HG03457 (cell line): ENCODE data around the gene FRYL.
A peak's percentile ranks its signal among the peaks of the same experiment; 100 is the strongest.

Experiments used
- ATAC-seq: cut with Tn5 transposase; IDR thresholded peaks from one replicate; pipeline ENCODE4 v1.9.1; 2021; ENCODE audit warnings: moderate number of reproducible peaks; ENCODE audit not compliant: unreplicated experiment

FRYL gene

GRCh38 chr4:48499551-48500066 is 280.5 kb downstream of the FRYL start:
- ATAC-seq, result peak; percentile 71

GRCh38 chr4:48498895-48499294 is 281.2 kb downstream of the FRYL start:
- ATAC-seq, result no peak

GRCh38 chr4:48495941-48496340 is 284.1 kb downstream of the FRYL start:
- no peak for ATAC-seq

GRCh38 chr4:48493452-48494100 is 286.5 kb downstream of the FRYL start:
- ATAC-seq, result no peak

- ATAC-seq, result no peak
These were observed 288.4 kb downstream of the FRYL start for GRCh38 chr4:48491514-48492176.

- no peak for ATAC-seq
These were observed 289.2 kb downstream of the FRYL start for GRCh38 chr4:48490680-48491513.

GRCh38 chr4:48490012-48490679 is 289.9 kb downstream of the FRYL start, which contains the start of gene ZAR1:
TSS of gene ZAR1 (plus strand) at chr4:48490252. CDS start at chr4:48490292, 40 bp downstream.
- no peak for ATAC-seq

- ATAC-seq, result no peak
These were observed 290.4 kb downstream of the FRYL start for GRCh38 chr4:48489683-48490011.

- no peak for ATAC-seq
These were observed 295.4 kb downstream of the FRYL start for GRCh38 chr4:48484494-48485168.

GRCh38 chr4:48483777-48484493 is 296.1 kb downstream of the FRYL start:
- no peak for ATAC-seq

GRCh38 chr4:48483006-48483776 is 296.9 kb downstream of the FRYL start, which contains the start of gene SLC10A4:
TSS of gene SLC10A4 (plus strand) at chr4:48483343. CDS start at chr4:48483562, 219 bp downstream.
- ATAC-seq, result no peak

GRCh38 chr4:48481581-48481980 is 298.5 kb downstream of the FRYL start:
- ATAC-seq, result no peak

GRCh38 chr4:48478273-48478672 is 301.8 kb downstream of the FRYL start:
- no peak for ATAC-seq

GRCh38 chr4:48475770-48476169 is 304.3 kb downstream of the FRYL start:
- ATAC-seq, result no peak

GRCh38 chr4:48472794-48473193 is 307.3 kb downstream of the FRYL start:
- ATAC-seq, result no peak

- ATAC-seq, result no peak
These were observed 309.5 kb downstream of the FRYL start for GRCh38 chr4:48470570-48470969.

GRCh38 chr4:48470137-48470536 is 309.9 kb downstream of the FRYL start:
- no peak for ATAC-seq

- no peak for ATAC-seq
These were observed 312.2 kb downstream of the FRYL start for GRCh38 chr4:48467891-48468290.

- ATAC-seq, result no peak
These were observed 312.6 kb downstream of the FRYL start for GRCh38 chr4:48467442-48467841.
